ENCODE results near the gene WBP2NL. TPM values are rescaled to one million over a fixed set of nuclear protein-coding genes. Genes with fewer than 3 reads are reported as not detected.

Gene WBP2NL
- total RNA-seq, 1 donor from 2014 or later: not detected

- Histone ChIP-seq H3K27ac (no peak overlapping the region), H3K27me3 (peaks cover 5% of the 10 kb centered on the region), H4K20me1 (ENCODE audit: low read depth) (no peaks in the 10 kb centered on the region), H3F3A (ENCODE audit: low read depth) (no peaks in the 10 kb centered on the region), H3K36me3 (no peaks in the 10 kb centered on the region), H3K9me3 (ENCODE audit: low read depth) (no peaks in the 10 kb centered on the region), H3K4me2 (no peak overlapping the region), H3K4me3 (no peak overlapping the region), H3K9ac (no peak overlapping the region), H2AFZ (replicated peaks) (no peak overlapping the region), H3K4me1 (no peaks in the 10 kb centered on the region), H3K79me2 (ENCODE audit: low read depth) (no peaks in the 10 kb centered on the region)
- no peak for DNase-seq (ENCODE audit: low spot score)
- Mint-ChIP-seq H3K4me1 (no peaks in the 10 kb centered on the region), H3K9me3 (no peaks in the 10 kb centered on the region), H3K4me3 (no peak overlapping the region), H3K27me3 (ENCODE audit: insufficient read depth, low read depth) (peaks cover 4% of the 10 kb centered on the region), H3K36me3 (no peaks in the 10 kb centered on the region), H3K27ac (no peak overlapping the region)
- TF ChIP-seq EZH2phosphoT487 (IDR thresholded peaks at IDR 0.05) (no peak), CTCF (IDR thresholded peaks at IDR 0.05) (no peak), EZH2 (IDR thresholded peaks at IDR 0.05) (no peak)
Measured at GRCh38 chr22:42022162-42022847, 23.7 kb downstream of the WBP2NL start.

GRCh38 chr22:42025421-42025820 lies 26.8 kb downstream of the WBP2NL start:
- H3K36me3 ChIP-seq: no peaks in the 10 kb centered on the region
- peaks cover 2% of the 10 kb centered on the region for H3K27me3 Mint-ChIP-seq (ENCODE audit: insufficient read depth, low read depth)
- H3K9me3 ChIP-seq (ENCODE audit: low read depth): no peaks in the 10 kb centered on the region
- no peaks in the 10 kb centered on the region for H4K20me1 ChIP-seq (ENCODE audit: low read depth)
- no peaks in the 10 kb centered on the region for H3K4me1 ChIP-seq
- no peak overlapping the region for H3K27ac Mint-ChIP-seq
- no peak for DNase-seq (ENCODE audit: low spot score)
- H3K9ac ChIP-seq: no peak overlapping the region
- H3K36me3 Mint-ChIP-seq: no peaks in the 10 kb centered on the region
- no peaks in the 10 kb centered on the region for H3K4me1 Mint-ChIP-seq
- H3K9me3 Mint-ChIP-seq: no peaks in the 10 kb centered on the region
- H3K4me3 ChIP-seq: no peak overlapping the region
- no peaks in the 10 kb centered on the region for H3K79me2 ChIP-seq (ENCODE audit: low read depth)
- no peak overlapping the region for H3K4me3 Mint-ChIP-seq
- H3K4me2 ChIP-seq: no peak overlapping the region
- H3K27me3 ChIP-seq: no peaks in the 10 kb centered on the region
- no peak overlapping the region for H3K27ac ChIP-seq
- TF ChIP-seq EZH2 (IDR thresholded peaks at IDR 0.05): no peak
- TF ChIP-seq EZH2phosphoT487 (IDR thresholded peaks at IDR 0.05): no peak
- no peak for TF ChIP-seq CTCF (IDR thresholded peaks at IDR 0.05)
- H2AFZ ChIP-seq (replicated peaks): no peak overlapping the region
- H3F3A ChIP-seq (ENCODE audit: low read depth): no peaks in the 10 kb centered on the region

- no peaks in the 10 kb centered on the region for H3K36me3 ChIP-seq
- no peaks in the 10 kb centered on the region for H3K9me3 ChIP-seq (ENCODE audit: low read depth)
- H3K79me2 ChIP-seq (ENCODE audit: low read depth): no peaks in the 10 kb centered on the region
- no peaks in the 10 kb centered on the region for H3F3A ChIP-seq (ENCODE audit: low read depth)
- Mint-ChIP-seq H3K27ac (no peak overlapping the region), H3K4me1 (no peaks in the 10 kb centered on the region), H3K27me3 (ENCODE audit: insufficient read depth, low read depth) (peaks cover 2% of the 10 kb centered on the region), H3K4me3 (no peak overlapping the region), H3K9me3 (no peaks in the 10 kb centered on the region), H3K36me3 (no peaks in the 10 kb centered on the region)
- no peak overlapping the region for H3K4me3 ChIP-seq
- no peak overlapping the region for H3K27ac ChIP-seq
- H3K4me2 ChIP-seq: no peak overlapping the region
- no peak for TF ChIP-seq EZH2phosphoT487 (IDR thresholded peaks at IDR 0.05)
- no peak for TF ChIP-seq EZH2 (IDR thresholded peaks at IDR 0.05)
- TF ChIP-seq CTCF (IDR thresholded peaks at IDR 0.05): no peak
- no peak overlapping the region for H2AFZ ChIP-seq (replicated peaks)
- no peaks in the 10 kb centered on the region for H4K20me1 ChIP-seq (ENCODE audit: low read depth)
- H3K27me3 ChIP-seq: no peaks in the 10 kb centered on the region
- DNase-seq (ENCODE audit: low spot score): no peak
- no peak overlapping the region for H3K9ac ChIP-seq
- no peaks in the 10 kb centered on the region for H3K4me1 ChIP-seq
Measured at GRCh38 chr22:42026705-42027104, 28.1 kb downstream of the WBP2NL start.

Data from neural progenitor cell (in vitro differentiated cells).